Activated B cell treated with CpG ODN at 0.5 μM for 24 hours (primary cell): ENCODE data around the gene LRRC56. TPM values are rescaled to one million over a fixed set of nuclear protein-coding genes. Genes with fewer than 3 reads are reported as not detected.

Experiments
- ATAC-seq: fragments of 200-7000 bp; cut with Tn5 transposase; one replicate; pipeline ENCODE4 v1.10.0; 2021; ENCODE audit warnings: low read depth, mild to moderate bottlenecking, moderate library complexity
- CTCF ChIA-PET: fragments of 350-600 bp; sonication (Branson Sonifier 250); formaldehyde crosslinking; loops from one replicate; lab custom pipeline; 2021; ENCODE audit warnings: antibody characterized with exemption; lab: Charles Lee
- POLR2A ChIA-PET: fragments of 350-600 bp; sonication (Branson Sonifier 250); formaldehyde crosslinking; loops from one replicate; lab custom pipeline; 2021; ENCODE audit warnings: antibody characterized with exemption; lab: Charles Lee
- DNase-seq: peaks from one replicate; pipeline ENCODE4 v3.0.0; 2022
- H3K27ac Mint-ChIP-seq: one replicate; pipeline ENCODE4 v1.8.0; 2020; ENCODE audit warnings: mixed read lengths
- H3K27me3 Mint-ChIP-seq: one replicate; pipeline ENCODE4 v1.8.0; 2021; ENCODE audit warnings: mixed read lengths
- H3K36me3 Mint-ChIP-seq: one replicate; pipeline ENCODE4 v1.8.0; 2021; ENCODE audit warnings: low read depth, mixed read lengths
- H3K4me1 Mint-ChIP-seq: one replicate; pipeline ENCODE4 v1.8.0; 2021; ENCODE audit warnings: mixed read lengths
- H3K4me3 Mint-ChIP-seq: one replicate; pipeline ENCODE4 v1.8.0; 2020; ENCODE audit warnings: mild to moderate bottlenecking, mixed read lengths
- H3K9me3 Mint-ChIP-seq: one replicate; pipeline ENCODE4 v1.8.0; 2020; ENCODE audit warnings: mixed read lengths
- CTCF ChIP-seq: fragments of 200-600 bp; IDR thresholded peaks from one replicate; pipeline ENCODE4 v1.8.0; 2022; ENCODE audit warnings: antibody characterized with exemption, mild to moderate bottlenecking
- intact Hi-C: fragments of 100-400 bp; cut with micrococcal nuclease; formaldehyde crosslinking; loops from one replicate; pipeline ENCODE4 v1.15.1; 2024
- total RNA-seq: library from RNA; stranded (reverse); gene quantifications from 2 replicates; pipeline ENCODE4 v1.2.3, GENCODE V29; 2022

The LRRC56 gene
- total RNA-seq, 1 donor from 2014 or later, result 7.9 TPM

DNA sequence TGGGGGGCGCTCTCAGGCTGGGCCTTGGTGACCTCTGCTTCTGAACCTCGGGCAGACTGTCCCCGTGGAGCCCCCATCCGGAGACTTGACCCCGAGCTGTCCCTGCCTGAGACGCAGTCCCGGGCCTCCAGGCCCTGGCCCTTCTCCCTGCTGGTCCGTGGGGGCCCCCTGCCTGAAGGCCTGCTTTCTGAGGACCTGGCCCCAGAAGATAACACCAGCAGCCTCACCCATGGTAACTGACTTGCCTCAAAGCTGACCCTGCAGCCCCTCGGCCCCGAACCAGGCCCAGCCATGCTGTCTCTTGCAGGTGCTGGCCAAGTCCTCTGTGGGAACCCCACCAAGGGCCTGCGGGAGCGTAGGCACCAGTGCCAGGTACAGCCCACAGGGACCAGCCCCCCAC lies 14.3 kb downstream of the LRRC56 start:
- intact Hi-C loops, result no loop called here
- POLR2A ChIA-PET, result no interaction called here
- H3K36me3 Mint-ChIP-seq, result no peaks in the 10 kb centered on the region

GRCh38 chr11:553083-553987 lies 16.0 kb downstream of the LRRC56 start:
- no peaks in the 10 kb centered on the region for H3K36me3 Mint-ChIP-seq
- ATAC-seq (no peak), DNase-seq (no peak)
- no peaks in the 10 kb centered on the region for H3K27me3 Mint-ChIP-seq
- no peak overlapping the region for H3K4me3 Mint-ChIP-seq
- intact Hi-C loops, result no loop called here
- ChIA-PET POLR2A (interaction anchor here (0.5 to 3.1 kb wide), 2 partner anchors 169 to 173 kb away, joined by 3 to 10 read pairs; no protein-coding TSS in a partner anchor), CTCF (interaction anchor here (1.4 to 2.2 kb wide), 2 partner anchors 19 to 170 kb away, joined by 3 to 24 read pairs; no protein-coding TSS in a partner anchor)
- no peak for TF ChIP-seq CTCF
- no peak overlapping the region for H3K27ac Mint-ChIP-seq
- peaks cover 2% of the 10 kb centered on the region for H3K4me1 Mint-ChIP-seq
- no peaks in the 10 kb centered on the region for H3K9me3 Mint-ChIP-seq

More for the DNA sequence above, 14.3 kb downstream of the LRRC56 start:
- Mint-ChIP-seq H3K4me1 (peaks cover 2% of the 10 kb centered on the region), H3K4me3 (no peak overlapping the region), H3K27ac (no peak overlapping the region), H3K9me3 (no peaks in the 10 kb centered on the region), H3K27me3 (no peaks in the 10 kb centered on the region)
- DNase-seq (no peak), ATAC-seq (no peak)
- CTCF ChIA-PET, result no interaction called here
- TF ChIP-seq CTCF, result no peak

GRCh38 chr11:553988-554340 lies 16.6 kb downstream of the LRRC56 start:
- ATAC-seq (no peak), DNase-seq (no peak)
- TF ChIP-seq CTCF, result no peak
- Mint-ChIP-seq H3K27me3 (no peaks in the 10 kb centered on the region), H3K36me3 (no peaks in the 10 kb centered on the region), H3K9me3 (no peaks in the 10 kb centered on the region), H3K4me3 (no peak overlapping the region), H3K4me1 (peaks cover 2% of the 10 kb centered on the region), H3K27ac (no peak overlapping the region)
- ChIA-PET CTCF (interaction anchor here (0.9 to 2.2 kb wide), 5 partner anchors 20 to 169 kb away, joined by 3 to 24 read pairs (median 3); partner anchors contain the start of gene PHRF1), POLR2A (interaction anchor here (1.5 to 3.4 kb wide), 3 partner anchors 22 to 172 kb away, joined by 10 to 22 read pairs (median 15); partner anchors contain the start of genes DEAF1, PHRF1 and TMEM80)
- intact Hi-C loops, result no loop called here

DNA sequence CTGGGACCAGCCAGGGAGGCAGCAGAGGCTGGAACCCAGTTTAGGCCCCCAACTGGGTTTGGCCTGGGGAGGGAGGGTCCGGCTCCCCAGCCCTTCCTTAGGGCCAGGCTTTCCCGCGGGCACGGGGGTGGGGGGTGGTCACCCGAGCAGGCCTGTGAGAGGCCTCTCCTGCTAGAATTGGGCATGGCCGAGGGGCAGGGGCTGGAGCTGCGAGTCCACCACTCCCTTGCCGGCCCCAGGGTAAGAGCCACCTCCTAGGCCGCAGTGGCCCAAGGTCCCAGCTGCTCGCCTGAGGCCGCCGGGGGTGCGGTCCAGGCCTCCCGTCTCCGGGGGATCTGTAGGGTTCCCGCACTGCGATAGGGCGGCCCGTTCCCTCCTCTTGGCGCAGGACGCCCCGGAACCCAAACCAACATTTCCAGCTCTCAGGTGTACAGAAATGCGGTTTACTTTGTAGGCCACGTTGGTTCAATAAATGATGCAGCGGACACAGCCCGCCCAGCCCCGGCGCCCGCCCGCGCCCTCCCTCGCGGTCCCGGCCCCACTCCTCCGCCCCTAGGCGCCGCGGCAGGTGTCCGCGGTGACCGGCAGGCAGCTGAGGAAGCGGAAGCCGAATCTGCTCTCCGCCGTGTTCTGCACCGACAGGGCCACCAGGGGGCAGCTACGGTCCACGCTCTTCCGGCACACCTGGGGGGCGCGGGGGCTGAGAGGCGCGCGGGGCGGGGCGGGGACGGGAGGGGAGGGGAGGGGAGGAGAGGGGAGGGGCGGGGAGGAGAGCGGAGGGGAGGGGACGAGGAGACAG lies 17.3 kb downstream of the LRRC56 start:
- peak overlapping the region; percentile 24 for H3K4me3 Mint-ChIP-seq
- peak; percentile 93 for ATAC-seq
- peak; percentile 70 for DNase-seq
- H3K4me1 Mint-ChIP-seq, result peaks cover 2% of the 10 kb centered on the region
- intact Hi-C loops, result loop anchor here (1.0 kb wide), 6 partner anchors 17 to 211 kb away; partner anchors contain the start of genes LRRC56 and PHRF1
- TF ChIP-seq CTCF, result no peak
- POLR2A ChIA-PET, result interaction anchor here (0.6 to 3.4 kb wide), 15 partner anchors 14 to 347 kb away, joined by 3 to 22 read pairs (median 6); partner anchors contain the start of genes BET1L, DEAF1, GATD1 and HRAS
- CTCF ChIA-PET, result interaction anchor here (0.6 to 2.2 kb wide), 14 partner anchors 9 to 172 kb away, joined by 3 to 24 read pairs (median 4); partner anchors contain the start of genes PHRF1 and TMEM80
- H3K9me3 Mint-ChIP-seq, result no peaks in the 10 kb centered on the region
- H3K27ac Mint-ChIP-seq, result no peak overlapping the region
- H3K36me3 Mint-ChIP-seq, result no peaks in the 10 kb centered on the region
- no peaks in the 10 kb centered on the region for H3K27me3 Mint-ChIP-seq
